Heart left ventricle (tissue), 16 donors: ENCODE results near the gene LGALS7. TPM values are rescaled to one million over a fixed set of nuclear protein-coding genes. Genes with fewer than 3 reads are reported as not detected.

Experiments used
- ATAC-seq, 4 donors: fragments of 200-7000 bp; cut with Tn5 transposase; one replicate each; pipeline ENCODE4 v1.9.1; 2020 to 2022; ENCODE audit warnings: moderate library complexity in 4 of 4, mild to moderate bottlenecking in 3 of 4, moderate number of reproducible peaks in 1 of 4
- DNase-seq, 5 donors: peaks; one replicate each; pipeline ENCODE4 v3.0.0-alpha.2; 2020
- H3K27ac ChIP-seq, 12 donors: fragments of 200-600 bp; sonication (generic) in 4 of 12; one replicate each; pipeline versions ENCODE4 v1.5.0 to v1.8.0; 2016 to 2022; ENCODE audit warnings: mild to moderate bottlenecking in 2 of 12
- H3K27me3 ChIP-seq, 9 donors: fragments of 200-600 bp; sonication (generic) in 2 of 9; one replicate each; pipeline versions ENCODE4 v1.5.1 to v1.8.0; 2016 to 2022; ENCODE audit warnings: mild to moderate bottlenecking in 3 of 9
- H3K36me3 ChIP-seq, 9 donors: fragments of 200-600 bp; sonication (generic) in 2 of 9; one replicate each; pipeline versions ENCODE4 v1.5.0 to v1.8.0; 2018 to 2022; ENCODE audit warnings: mild to moderate bottlenecking in 2 of 9
- H3K4me1 ChIP-seq, 12 donors: fragments of 200-600 bp; sonication (generic) in 4 of 12; one replicate each; pipeline versions ENCODE4 v1.5.0 to v1.8.0; 2016 to 2022; ENCODE audit warnings: mild to moderate bottlenecking in 3 of 12
- H3K4me3 ChIP-seq, 12 donors: fragments of 200-600 bp; sonication (generic) in 4 of 12; one replicate each; pipeline versions ENCODE4 v1.5.0 to v1.8.0; 2017 to 2022; ENCODE audit warnings: mild to moderate bottlenecking in 9 of 12, moderate library complexity in 4 of 12
- H3K9me3 ChIP-seq, 12 donors: fragments of 200-600 bp; sonication (generic) in 4 of 12; one replicate each; pipeline versions ENCODE4 v1.5.0 to v1.8.0; 2016 to 2022; ENCODE audit warnings: mild to moderate bottlenecking in 1 of 12
- POLR2A ChIP-seq, 2 donors: fragments of 450-650 bp; IDR thresholded peaks; one replicate each; pipeline ENCODE4 v1.6.1; 2017; ENCODE audit warnings: antibody characterized with exemption in 2 of 2, mild to moderate bottlenecking in 2 of 2, moderate library complexity in 2 of 2
- WGBS, 4 donors: extraction: QIAGEN DNeasy Blood & Tissue Kit in 2 of 4; methylation state at CpG; one replicate each; pipeline versions ENCODE4 v1.1.5 to v1.1.7; 2013 to 2018; 5-methylcytosine and 5-hydroxymethylcytosine counted together
- intact Hi-C, 10 donors: fragments of 100-400 bp; cut with DNase I; formaldehyde crosslinking; loops; one replicate each; pipeline versions ENCODE4 v1.11.1 to v1.14.2; 2022
- polyA plus RNA-seq, 2 donors: library from polyadenylated mRNA; stranded (reverse); fragments of 200-250 nt; gene quantifications; one replicate each; pipeline ENCODE4 v1.2.3, GENCODE V29; 2013
- total RNA-seq, 9 donors: library from RNA; depleted of rRNA in 2 of 9; stranded (reverse); fragments of >200 nt in 2 of 9; fragmentation: NEBNext Ultra II Directional in 3 of 9; extraction: Animal tissue kit (Norgen Biotek cat#: 25700) in 3 of 9; gene quantifications; one replicate each; pipeline versions ENCODE4 v1.1.0 to v1.2.4, GENCODE V29; 2016 to 2023
- TF ChIP-seq, protein P1 (sequence below), 12 donors: fragments of 200-600 bp; sonication (generic) in 4 of 12; IDR thresholded peaks; one replicate each; pipeline versions ENCODE4 v1.5.0 to v1.8.0; 2018 to 2022; ENCODE audit warnings: antibody characterized with exemption in 12 of 12, mild to moderate bottlenecking in 5 of 12
- donor health status: ischemic (EF 13 %, LVEDD 7.1; RV severe dilation, severe dysfunction).
- donor health status: healthy with polysubstance abuse.
- donor health status: DM: no; HTN: yes; CAD: no.
- donor health status: DM: no; HTN: no; CAD: no.
- donor health status: ischemic (EF 25% LVEDD 6.9; RV normal size, moderate dysfunction).
- donor health status: ischemic (EF 25% LVEDD 5.7; RV mildly dilated, moderate dysfunction).
- donor health status: healthy.
- donor health status: DM: yes; HTN: yes; CAD: no.
- donor health status: ischemic (EF 35%, LVEDD 5.7; RV mildly dilated, moderate dysfunction).
- donor health status: nonischemic (EF 11% LVEDD 7.7; RV severe dilation, severe dysfunction).
- donor health status: DM: yes; HTN: yes; CAD: no.
- donor health status: PGD.
- donor health status: ischemic (EF 29% LVEDD 5.4; RV normal size, mild dysfunction).
- donor health status: nonischemic (EF 23%, LVEDD 6.1; RV moderate dilation, normal function).

LGALS7 gene
- total and polyA plus RNA-seq, 11 donors: 0.33 TPM; not detected in 10

DNA sequence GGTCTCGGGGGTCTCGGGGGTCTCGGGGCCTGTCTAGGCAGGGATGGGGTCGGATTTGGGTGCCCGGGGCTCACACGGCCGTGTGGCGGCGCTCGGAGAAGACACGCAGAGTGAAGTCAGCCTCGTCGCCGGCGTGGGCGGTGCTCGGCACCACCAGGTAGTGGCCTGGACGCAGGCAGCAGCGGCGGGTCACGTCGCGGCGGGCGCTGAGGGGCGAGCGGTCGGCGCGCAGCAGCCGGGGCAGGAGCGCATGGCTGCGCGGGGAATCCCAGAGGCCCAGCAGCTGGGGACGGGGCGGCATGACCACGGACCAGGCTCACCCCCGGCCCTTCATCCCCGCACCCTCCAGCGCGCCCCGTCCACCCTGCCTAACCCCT lies 37.3 kb downstream of the LGALS7 start:
- Histone ChIP-seq H3K36me3 (peaks cover 0 to 12% (median 8%) of the 10 kb centered on the region in 9 donors), H3K9me3 (no peaks in the 10 kb centered on the region), H3K27ac (peak overlapping the region in 3 of 12 donors; percentile 30 to 55 (median 39)), H3K4me1 (peaks cover 0 to 41% (median 16%) of the 10 kb centered on the region in 12 donors), H3K27me3 (no peaks in the 10 kb centered on the region), H3K4me3 (peak overlapping the region in 11 of 12 donors; percentile 21 to 58 (median 46))
- WGBS, 4 donors: 1 to 2% (median 2%) methylated on average over 21 to 42 of the region's 42 CpGs; no CpG with 5 or more reads in 1 of the 4 donors
- TF ChIP-seq POLR2A (IDR thresholded peaks at IDR 0.05): no peak
- TF ChIP-seq, protein P1, sequence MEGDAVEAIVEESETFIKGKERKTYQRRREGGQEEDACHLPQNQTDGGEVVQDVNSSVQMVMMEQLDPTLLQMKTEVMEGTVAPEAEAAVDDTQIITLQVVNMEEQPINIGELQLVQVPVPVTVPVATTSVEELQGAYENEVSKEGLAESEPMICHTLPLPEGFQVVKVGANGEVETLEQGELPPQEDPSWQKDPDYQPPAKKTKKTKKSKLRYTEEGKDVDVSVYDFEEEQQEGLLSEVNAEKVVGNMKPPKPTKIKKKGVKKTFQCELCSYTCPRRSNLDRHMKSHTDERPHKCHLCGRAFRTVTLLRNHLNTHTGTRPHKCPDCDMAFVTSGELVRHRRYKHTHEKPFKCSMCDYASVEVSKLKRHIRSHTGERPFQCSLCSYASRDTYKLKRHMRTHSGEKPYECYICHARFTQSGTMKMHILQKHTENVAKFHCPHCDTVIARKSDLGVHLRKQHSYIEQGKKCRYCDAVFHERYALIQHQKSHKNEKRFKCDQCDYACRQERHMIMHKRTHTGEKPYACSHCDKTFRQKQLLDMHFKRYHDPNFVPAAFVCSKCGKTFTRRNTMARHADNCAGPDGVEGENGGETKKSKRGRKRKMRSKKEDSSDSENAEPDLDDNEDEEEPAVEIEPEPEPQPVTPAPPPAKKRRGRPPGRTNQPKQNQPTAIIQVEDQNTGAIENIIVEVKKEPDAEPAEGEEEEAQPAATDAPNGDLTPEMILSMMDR (IDR thresholded peaks at IDR 0.05): no peak
- peak in 2 of 4 donors; percentile 11 to 31 for ATAC-seq
- DNase-seq: peak in 2 of 5 donors; percentile 45 to 46
- intact Hi-C loops: loop anchor here in 2 of 10 donors (10.0 kb wide), 3 partner anchors 69 to 189 kb away; partner anchors contain the start of gene HNRNPL (in 1 of the 2)

DNA sequence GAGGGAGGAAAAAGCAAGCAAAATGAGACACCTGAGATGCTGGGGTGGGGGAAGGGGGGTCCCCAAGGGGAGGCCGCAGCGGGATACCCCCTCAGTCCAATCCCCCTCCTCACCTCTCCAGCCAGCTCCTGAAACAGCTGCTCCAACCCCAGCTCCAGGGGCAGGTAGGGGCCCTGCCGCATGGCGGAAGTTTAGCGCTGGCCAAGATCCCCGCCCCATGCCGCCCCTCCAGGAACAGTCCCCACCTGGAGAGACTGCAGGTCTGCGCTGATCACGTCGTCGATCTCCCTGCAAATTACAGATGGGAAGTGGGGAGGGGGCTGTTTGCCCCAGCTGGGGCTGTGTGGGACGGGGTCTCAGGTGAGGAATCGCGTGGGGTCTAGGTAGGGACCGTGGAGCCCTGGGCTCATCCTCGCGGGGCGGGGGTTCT lies 38.0 kb downstream of the LGALS7 start:
- Histone ChIP-seq H3K4me3 (peak overlapping the region in 1 of 12 donors; percentile 31), H3K27ac (peak overlapping the region in 10 of 12 donors; percentile 7 to 78 (median 62)), H3K9me3 (no peaks in the 10 kb centered on the region), H3K4me1 (peaks cover 0 to 41% (median 16%) of the 10 kb centered on the region in 12 donors), H3K36me3 (peaks cover 0 to 19% (median 15%) of the 10 kb centered on the region in 9 donors), H3K27me3 (no peaks in the 10 kb centered on the region)
- DNase-seq (peak in 2 of 5 donors; percentile 17 to 31), ATAC-seq (peak in 1 of 4 donors; percentile 1)
- no peak for TF ChIP-seq POLR2A (IDR thresholded peaks at IDR 0.05)
- TF ChIP-seq, protein P1 (IDR thresholded peaks at IDR 0.05): no peak
- 36 to 95% (median 42%) methylated on average over 4 to 18 of the region's 18 CpGs for WGBS, 4 donors
- intact Hi-C loops: loop anchor here in 2 of 10 donors (10.0 kb wide), 3 partner anchors 70 to 190 kb away; partner anchors contain the start of gene HNRNPL (in 1 of the 2)

DNA sequence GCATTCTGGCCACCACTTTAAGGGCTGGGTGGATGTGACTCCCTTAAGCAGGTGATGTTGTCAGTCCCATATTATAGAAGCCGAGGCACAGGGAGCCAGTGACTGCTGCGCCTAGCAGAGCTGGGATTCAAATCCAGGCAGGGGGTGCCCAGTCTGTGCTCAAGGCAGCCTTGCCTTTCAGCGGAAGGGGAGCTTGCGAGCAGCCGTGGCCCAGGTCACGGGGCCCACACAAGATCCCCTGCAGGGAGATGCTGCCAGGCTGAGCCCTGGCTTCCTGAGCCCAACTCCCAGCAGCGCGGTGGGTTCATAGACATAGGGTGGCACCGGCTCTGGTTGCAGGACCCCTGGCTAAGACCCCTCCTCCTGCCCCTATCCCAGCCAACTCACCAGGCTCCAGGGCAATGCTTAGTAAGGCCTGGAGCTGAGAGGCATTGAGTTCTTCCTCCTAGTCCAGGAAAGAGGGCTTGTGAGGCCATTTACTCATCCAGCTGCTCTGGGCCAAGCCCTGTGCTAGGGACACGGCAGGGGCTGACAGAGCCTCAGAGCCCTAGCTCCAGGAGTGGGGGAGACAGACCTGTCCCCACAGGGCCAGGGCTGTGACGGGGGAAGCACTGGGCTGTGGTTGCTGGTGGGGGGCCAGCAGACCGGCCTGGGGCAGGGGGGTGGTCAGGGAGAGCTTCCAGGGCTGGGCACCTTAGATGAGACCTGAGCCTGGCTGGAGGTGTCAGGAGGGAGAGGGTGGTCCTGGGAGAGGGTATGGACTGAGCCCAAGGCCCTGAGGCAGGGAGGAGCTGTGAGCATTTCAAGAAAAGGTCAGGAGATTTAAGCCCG lies 38.7 kb downstream of the LGALS7 start:
- TF ChIP-seq, protein P1 (IDR thresholded peaks at IDR 0.05): no peak
- no peak for TF ChIP-seq POLR2A (IDR thresholded peaks at IDR 0.05)
- ATAC-seq (peak; percentile 2 to 8 (median 5)), DNase-seq (peak in 3 of 5 donors; percentile 15 to 31 (median 23))
- H3K27me3 ChIP-seq: no peaks in the 10 kb centered on the region
- H3K4me3 ChIP-seq: peak overlapping the region in 1 of 12 donors; percentile 31
- peaks cover 0 to 41% (median 16%) of the 10 kb centered on the region in 12 donors for H3K4me1 ChIP-seq
- H3K9me3 ChIP-seq: no peaks in the 10 kb centered on the region
- intact Hi-C loops: loop anchor here in 5 of 10 donors (5.0 to 10.0 kb wide), 6 partner anchors 33 to 198 kb away; partner anchors contain the start of genes MRPS12 (in 2 of the 5), SARS2 (in 2 of the 5) and HNRNPL (in 1 of the 5)
- H3K27ac ChIP-seq: peak overlapping the region in 11 of 12 donors; percentile 7 to 78 (median 62)
- peaks cover 0 to 25% (median 20%) of the 10 kb centered on the region in 9 donors for H3K36me3 ChIP-seq
- WGBS, 4 donors: 63 to 75% (median 66%) methylated on average over 10 to 13 of the region's 13 CpGs

DNA sequence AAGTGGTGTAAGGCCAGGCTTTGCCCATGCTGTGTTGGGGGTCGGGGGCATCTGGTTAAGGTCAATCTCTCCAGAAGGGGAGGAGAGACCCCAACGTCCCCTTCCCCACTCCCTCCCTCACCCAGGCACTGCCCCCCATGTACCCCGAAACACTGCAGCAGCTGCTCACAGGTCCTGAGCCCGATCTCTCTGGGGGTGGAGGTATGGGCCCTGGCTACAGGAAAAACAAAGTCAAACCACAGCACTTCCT lies 39.2 kb downstream of the LGALS7 start:
- no peaks in the 10 kb centered on the region for H3K27me3 ChIP-seq
- H3K36me3 ChIP-seq: peaks cover 0 to 31% (median 25%) of the 10 kb centered on the region in 9 donors
- WGBS, 4 donors: 61 to 75% (median 68%) methylated on average over 3 to 4 of the region's 4 CpGs
- no peak for ATAC-seq
- no peaks in the 10 kb centered on the region for H3K9me3 ChIP-seq
- intact Hi-C loops: loop anchor here in 5 of 10 donors (5.0 to 10.0 kb wide), 6 partner anchors 33 to 198 kb away; partner anchors contain the start of genes MRPS12 (in 2 of the 5), SARS2 (in 2 of the 5) and HNRNPL (in 1 of the 5)
- H3K4me1 ChIP-seq: peaks cover 0 to 41% (median 18%) of the 10 kb centered on the region in 12 donors
- H3K4me3 ChIP-seq: peak overlapping the region in 1 of 12 donors; percentile 31
- peak overlapping the region in 10 of 12 donors; percentile 24 to 78 (median 62) for H3K27ac ChIP-seq
- TF ChIP-seq, protein P1 (IDR thresholded peaks at IDR 0.05): no peak
- TF ChIP-seq POLR2A (IDR thresholded peaks at IDR 0.05): no peak
- DNase-seq: peak in 1 of 5 donors; percentile 23
